Sigmoid colon (tissue), 4 donors: Measurements from ENCODE around the gene FUBP3.

Experiments used
- CTCF ChIP-seq, 4 experiments: fragments of 450-650 bp in 3 of 4; fragments of 200-600 bp in 1 of 4; IDR thresholded peaks; one replicate each; pipeline ENCODE4 v1.5.1; 2016 to 2019; ENCODE audit warnings: antibody characterized with exemption in 4 of 4, mild to moderate bottlenecking in 3 of 4, moderate library complexity in 2 of 4
- EP300 ChIP-seq, 4 donors: sonication (generic); formaldehyde crosslinking; IDR thresholded peaks; one replicate each; pipeline ENCODE4 v1.6.1; 2017; ENCODE audit warnings: antibody characterized with exemption in 4 of 4
- POLR2A ChIP-seq, 2 donors: fragments of 450-650 bp; IDR thresholded peaks; one replicate each; pipeline ENCODE4 v1.6.1; 2016; ENCODE audit warnings: antibody characterized with exemption in 2 of 2, mild to moderate bottlenecking in 2 of 2, moderate library complexity in 2 of 2
- POLR2AphosphoS5 ChIP-seq, 4 donors: sonication (generic); formaldehyde crosslinking; IDR thresholded peaks; one replicate each; pipeline ENCODE4 v1.6.1; 2017; ENCODE audit warnings: antibody characterized with exemption in 4 of 4

GRCh38 chr9:130616451-130616850, 37.1 kb downstream of the FUBP3 start:
- TF ChIP-seq POLR2AphosphoS5 (IDR thresholded peaks at IDR 0.05), result no peak
- TF ChIP-seq CTCF (IDR thresholded peaks at IDR 0.05), result no peak
- no peak for TF ChIP-seq POLR2A (IDR thresholded peaks at IDR 0.05)
- TF ChIP-seq EP300 (IDR thresholded peaks at IDR 0.05), result no peak
